ENCODE data around the gene IFI35.

DNA sequence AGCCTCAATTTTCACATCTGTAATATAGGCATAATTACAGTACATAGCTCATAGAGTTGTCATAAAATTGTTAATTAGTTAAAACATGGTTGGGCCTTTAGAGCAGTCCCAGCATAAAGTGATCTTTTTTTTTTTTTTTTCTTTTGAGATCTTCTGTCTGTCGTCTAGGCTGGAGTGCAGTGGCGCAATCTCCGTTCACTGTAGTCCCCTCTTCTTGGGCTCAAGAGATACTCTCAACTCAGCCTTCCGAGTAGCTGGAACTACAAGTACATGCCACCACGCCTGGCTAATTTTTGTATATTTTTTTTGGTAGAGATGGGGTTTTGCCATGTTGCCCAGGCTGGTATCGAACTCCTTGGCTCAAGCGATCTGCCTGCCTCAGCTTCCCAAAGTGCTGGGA, 49.5 kb downstream of the IFI35 start:
- TF ChIP-seq, protein P1, sequence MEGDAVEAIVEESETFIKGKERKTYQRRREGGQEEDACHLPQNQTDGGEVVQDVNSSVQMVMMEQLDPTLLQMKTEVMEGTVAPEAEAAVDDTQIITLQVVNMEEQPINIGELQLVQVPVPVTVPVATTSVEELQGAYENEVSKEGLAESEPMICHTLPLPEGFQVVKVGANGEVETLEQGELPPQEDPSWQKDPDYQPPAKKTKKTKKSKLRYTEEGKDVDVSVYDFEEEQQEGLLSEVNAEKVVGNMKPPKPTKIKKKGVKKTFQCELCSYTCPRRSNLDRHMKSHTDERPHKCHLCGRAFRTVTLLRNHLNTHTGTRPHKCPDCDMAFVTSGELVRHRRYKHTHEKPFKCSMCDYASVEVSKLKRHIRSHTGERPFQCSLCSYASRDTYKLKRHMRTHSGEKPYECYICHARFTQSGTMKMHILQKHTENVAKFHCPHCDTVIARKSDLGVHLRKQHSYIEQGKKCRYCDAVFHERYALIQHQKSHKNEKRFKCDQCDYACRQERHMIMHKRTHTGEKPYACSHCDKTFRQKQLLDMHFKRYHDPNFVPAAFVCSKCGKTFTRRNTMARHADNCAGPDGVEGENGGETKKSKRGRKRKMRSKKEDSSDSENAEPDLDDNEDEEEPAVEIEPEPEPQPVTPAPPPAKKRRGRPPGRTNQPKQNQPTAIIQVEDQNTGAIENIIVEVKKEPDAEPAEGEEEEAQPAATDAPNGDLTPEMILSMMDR (conservative IDR thresholded peaks at IDR 0.05; ENCODE audit: low read length): no peak
- TF ChIP-seq EZH2phosphoT487 (IDR thresholded peaks at IDR 0.05; ENCODE audit: borderline replicate concordance, low read depth, low read length): no peak
